ENCODE measurements around the gene ABHD14A. TPM values are rescaled to one million over a fixed set of nuclear protein-coding genes. Genes with fewer than 3 reads are reported as not detected.

ABHD14A gene
- total and polyA plus RNA-seq, 2 of the 13 experiments (the other 11 are each of a cell fraction or from before 2014, with no cell fraction given), result 29.5 to 46.9 TPM

- TF ChIP-seq IRX3 (CRISPR knock-in tag; IDR thresholded peaks at IDR 0.05; ENCODE audit: borderline replicate concordance, low read depth) (no peak), REL (CRISPR knock-in tag; conservative IDR thresholded peaks at IDR 0.05) (no peak), NFIB (CRISPR knock-in tag; IDR thresholded peaks at IDR 0.05; ENCODE audit: borderline replicate concordance) (no peak), MXD3 (CRISPR knock-in tag; IDR thresholded peaks at IDR 0.05) (peak; percentile 64), ATF4 (CRISPR knock-in tag; IDR thresholded peaks at IDR 0.05) (no peak), ZNF296 (CRISPR knock-in tag; conservative IDR thresholded peaks at IDR 0.05) (no peak), ONECUT2 (CRISPR knock-in tag; IDR thresholded peaks at IDR 0.05) (peak; percentile 27), E2F1 (CRISPR knock-in tag; IDR thresholded peaks at IDR 0.05) (peak; percentile 72; the same call in 1 of the 2 replicates), HMGA1 (CRISPR knock-in tag; conservative IDR thresholded peaks at IDR 0.05) (no peak), NCOR1 (IDR thresholded peaks at IDR 0.05; ENCODE audit: borderline replicate concordance, low read length) (no peak), ZBTB43 (CRISPR knock-in tag; conservative IDR thresholded peaks at IDR 0.05) (peak; percentile 41; the same call in 1 of the 2 replicates), ETS1 (CRISPR knock-in tag; IDR thresholded peaks at IDR 0.05) (no peak; the same call in 1 of the 2 replicates), ZNF280B (CRISPR knock-in tag; IDR thresholded peaks at IDR 0.05; ENCODE audit: borderline replicate concordance) (no peak; the same call in 1 of the 2 replicates), ZNF720 (CRISPR knock-in tag; IDR thresholded peaks at IDR 0.05) (no peak), RARG (CRISPR knock-in tag; IDR thresholded peaks at IDR 0.05; ENCODE audit: low read depth) (no peak; the same call in 1 of the 2 replicates), ZNF281 (CRISPR knock-in tag; IDR thresholded peaks at IDR 0.05; ENCODE audit: borderline replicate concordance) (no peak; the same call in 1 of the 2 replicates), KLF12 (CRISPR knock-in tag; IDR thresholded peaks at IDR 0.05; ENCODE audit: borderline replicate concordance) (peak; percentile 39; the same call in 1 of the 2 replicates), FOXC1 (CRISPR knock-in tag; IDR thresholded peaks at IDR 0.05; ENCODE audit: borderline replicate concordance) (no peak; the same call in none of the 2 replicates)
Observed at GRCh38 chr3:51941798-51942602, 32.9 kb upstream of the ABHD14A start, which contains the start of the genes PARP3 and RRP9 (continued).

All from HepG2 (cell line).